HG03457 (cell line): ENCODE results near the gene HERC3.

ENCODE experiments used
- ATAC-seq: cut with Tn5 transposase; IDR thresholded peaks from one replicate; pipeline ENCODE4 v1.9.1; 2021; ENCODE audit warnings: moderate number of reproducible peaks; ENCODE audit not compliant: unreplicated experiment

The HERC3 gene

GRCh38 chr4:88713782-88714181 lies 121.5 kb downstream of the HERC3 start:
- no peak for ATAC-seq

- no peak for ATAC-seq
Observed at GRCh38 chr4:88718098-88718497, 125.8 kb downstream of the HERC3 start.

- ATAC-seq: no peak
Observed at GRCh38 chr4:88719381-88719780, 127.1 kb downstream of the HERC3 start.

GRCh38 chr4:88720451-88721428 lies 128.5 kb downstream of the HERC3 start:
- no peak for ATAC-seq

- no peak for ATAC-seq
Observed at GRCh38 chr4:88722276-88722780, 130.0 kb downstream of the HERC3 start.

GRCh38 chr4:88722828-88723227 lies 130.5 kb downstream of the HERC3 start:
- ATAC-seq: no peak

GRCh38 chr4:88724406-88724805 lies 132.1 kb downstream of the HERC3 start:
- no peak for ATAC-seq

GRCh38 chr4:88725143-88725542 lies 132.9 kb downstream of the HERC3 start:
- no peak for ATAC-seq

GRCh38 chr4:88725986-88726385 lies 133.7 kb downstream of the HERC3 start:
- ATAC-seq: no peak

- no peak for ATAC-seq
Observed at GRCh38 chr4:88728146-88728545, 135.9 kb downstream of the HERC3 start.

- ATAC-seq: no peak
Observed at GRCh38 chr4:88729146-88729760, 137.0 kb downstream of the HERC3 start.

- no peak for ATAC-seq
Observed at GRCh38 chr4:88730811-88731210, 138.5 kb downstream of the HERC3 start.

GRCh38 chr4:88731381-88731780 lies 139.1 kb downstream of the HERC3 start:
- no peak for ATAC-seq

GRCh38 chr4:88732714-88733368 lies 140.6 kb downstream of the HERC3 start:
- ATAC-seq: no peak

- no peak for ATAC-seq
Observed at GRCh38 chr4:88734403-88734949, 142.2 kb downstream of the HERC3 start.

GRCh38 chr4:88735564-88735963 lies 143.3 kb downstream of the HERC3 start:
- ATAC-seq: no peak

GRCh38 chr4:88736264-88736663 lies 144.0 kb downstream of the HERC3 start:
- no peak for ATAC-seq

GRCh38 chr4:88737307-88737941 lies 145.1 kb downstream of the HERC3 start:
- ATAC-seq: peak; percentile 82

GRCh38 chr4:88738180-88738579 lies 145.9 kb downstream of the HERC3 start:
- no peak for ATAC-seq

- no peak for ATAC-seq
Observed at GRCh38 chr4:88742561-88742960, 150.3 kb downstream of the HERC3 start.

GRCh38 chr4:88743696-88744095 lies 151.4 kb downstream of the HERC3 start:
- ATAC-seq: no peak
